Adipose tissue (tissue), 3 donors: ENCODE measurements around the gene TTLL5. TPM values are rescaled to one million over a fixed set of nuclear protein-coding genes. Genes with fewer than 3 reads are reported as not detected.

Source experiments
- H3K27ac ChIP-seq: one replicate; pipeline ENCODE4 v1.5.1; 2013; ENCODE audit warnings: low read depth, low read length
- WGBS, 3 donors: extraction: QIAGEN DNeasy Blood & Tissue Kit; methylation state at CpG; one replicate each; pipeline ENCODE4 v1.1.7; 2013; 5-methylcytosine and 5-hydroxymethylcytosine counted together
- polyA plus RNA-seq, 3 donors: library from polyadenylated mRNA; stranded (reverse); fragments of 200-250 nt; gene quantifications; one replicate each; pipeline ENCODE4 v1.2.3, GENCODE V29; 2013
- donor health status: healthy with polysubstance abuse.
- donor health status: Bipolar disorder and iron deficiency.
- donor health status: healthy.

Gene TTLL5
- polyA plus RNA-seq, 3 donors: 6.3 to 12.9 (median 8.9) TPM

DNA sequence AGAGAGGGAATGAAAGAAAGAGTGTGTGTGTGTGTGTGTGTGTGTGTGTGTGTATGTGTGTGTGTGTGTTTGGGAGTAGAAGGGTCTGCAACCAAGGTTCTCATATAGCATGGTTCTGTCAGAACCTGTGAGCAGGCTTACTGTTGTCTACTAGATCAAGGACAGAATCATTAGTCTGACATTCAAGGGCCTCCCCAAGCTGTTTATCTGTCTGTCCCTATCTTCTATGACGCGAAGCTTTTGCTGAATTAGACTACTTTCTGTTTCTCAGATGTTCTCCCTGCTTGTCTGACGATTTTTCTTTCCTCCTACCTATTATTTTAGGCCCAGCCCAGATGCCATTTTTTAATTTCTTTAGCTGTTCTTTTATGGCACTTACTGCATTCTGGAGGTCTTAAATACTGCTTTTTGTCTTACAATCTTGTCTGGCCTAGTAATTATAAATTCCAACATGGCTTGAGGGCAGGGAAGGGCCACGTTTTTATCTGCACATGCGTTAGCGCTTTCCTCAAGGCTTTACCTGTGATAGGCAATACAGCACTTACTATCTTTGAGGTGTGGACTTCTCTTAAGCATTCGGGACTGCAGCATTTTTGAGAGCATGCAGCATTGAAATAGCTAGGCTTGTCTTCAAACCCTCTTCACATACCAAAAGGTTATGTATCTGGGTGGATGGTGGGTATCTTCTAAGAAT lies 150.2 kb downstream of the TTLL5 start:
- 41 to 87% (median 86%) methylated on average over 7 of the region's 7 CpGs for WGBS, 3 donors
- H3K27ac ChIP-seq: no peak overlapping the region

DNA sequence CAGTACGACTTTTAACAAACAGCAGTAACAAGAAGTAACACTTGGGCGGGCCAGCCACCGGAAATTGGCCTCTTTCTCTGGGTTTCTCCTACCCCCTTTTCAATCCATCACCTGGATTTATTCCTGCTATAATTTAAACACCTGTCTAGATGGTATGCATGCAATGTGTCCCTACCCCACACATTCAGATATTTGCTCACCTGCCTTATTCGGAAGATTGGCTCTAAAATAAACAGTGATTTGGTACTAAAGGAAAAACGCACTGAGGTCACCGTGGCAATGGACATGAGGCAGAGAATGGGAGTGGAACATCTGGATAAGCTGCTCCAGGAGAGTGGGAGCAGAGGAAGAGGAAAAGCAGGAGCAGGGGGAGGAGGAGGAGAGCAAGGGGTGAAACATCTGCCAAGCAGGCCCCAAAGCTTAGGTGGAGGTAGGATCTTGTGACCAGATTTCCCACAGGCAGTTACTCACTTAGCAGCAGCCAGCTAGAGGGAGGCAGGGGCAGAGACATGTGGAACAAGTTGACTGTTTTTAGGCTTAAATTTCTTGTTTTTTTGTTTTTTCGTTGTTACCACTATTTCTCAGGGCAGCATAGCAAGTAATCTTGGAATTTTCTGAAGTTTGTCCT lies 150.9 kb downstream of the TTLL5 start:
- no peak overlapping the region for H3K27ac ChIP-seq
- 17 to 73% (median 69%) methylated on average over 7 of the region's 7 CpGs for WGBS, 3 donors

DNA sequence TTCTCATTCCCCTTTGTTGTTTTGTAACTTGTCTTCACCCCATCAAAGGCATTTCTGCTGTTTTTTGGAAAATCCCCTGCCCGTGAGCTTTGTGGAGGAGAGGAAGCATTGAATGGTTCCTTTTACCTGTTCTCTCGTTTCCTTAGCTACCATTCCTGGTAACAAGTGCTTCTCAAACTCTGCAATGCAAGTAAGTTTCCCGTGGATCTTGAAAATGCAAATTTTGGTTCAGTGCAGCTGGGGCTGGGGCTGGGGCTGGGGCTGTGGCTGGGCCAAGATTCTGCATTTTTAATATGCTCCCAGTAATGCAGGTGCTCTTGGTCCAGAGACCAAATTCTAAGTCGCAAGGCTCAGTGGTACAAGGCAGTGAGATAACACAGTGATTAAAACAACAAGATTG lies 151.6 kb downstream of the TTLL5 start:
- no peak overlapping the region for H3K27ac ChIP-seq
- 56 to 75% (median 71%) methylated on average over 4 of the region's 4 CpGs for WGBS, 3 donors

DNA sequence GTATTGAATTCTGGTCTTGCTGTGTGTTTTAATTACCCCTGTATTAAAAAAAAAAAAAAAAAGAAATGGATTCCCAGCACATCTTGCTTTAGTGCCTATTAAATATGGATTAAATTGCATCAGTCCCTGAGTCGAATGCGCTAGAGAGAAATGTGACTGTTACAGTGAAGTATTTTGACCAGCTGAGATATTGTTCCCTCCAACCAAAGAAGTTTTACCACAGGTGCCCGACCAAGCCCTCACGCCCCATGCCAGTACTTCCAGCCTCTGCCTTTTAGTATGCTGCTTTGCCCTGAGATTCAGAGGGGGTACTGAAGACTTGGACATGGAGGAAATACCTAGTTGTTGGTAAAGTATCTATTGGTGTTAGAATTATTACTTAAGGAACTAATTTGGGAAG lies 159.7 kb downstream of the TTLL5 start:
- H3K27ac ChIP-seq: no peak overlapping the region
- WGBS, 3 donors: 79 to 92% (median 81%) methylated on average over 4 of the region's 4 CpGs

DNA sequence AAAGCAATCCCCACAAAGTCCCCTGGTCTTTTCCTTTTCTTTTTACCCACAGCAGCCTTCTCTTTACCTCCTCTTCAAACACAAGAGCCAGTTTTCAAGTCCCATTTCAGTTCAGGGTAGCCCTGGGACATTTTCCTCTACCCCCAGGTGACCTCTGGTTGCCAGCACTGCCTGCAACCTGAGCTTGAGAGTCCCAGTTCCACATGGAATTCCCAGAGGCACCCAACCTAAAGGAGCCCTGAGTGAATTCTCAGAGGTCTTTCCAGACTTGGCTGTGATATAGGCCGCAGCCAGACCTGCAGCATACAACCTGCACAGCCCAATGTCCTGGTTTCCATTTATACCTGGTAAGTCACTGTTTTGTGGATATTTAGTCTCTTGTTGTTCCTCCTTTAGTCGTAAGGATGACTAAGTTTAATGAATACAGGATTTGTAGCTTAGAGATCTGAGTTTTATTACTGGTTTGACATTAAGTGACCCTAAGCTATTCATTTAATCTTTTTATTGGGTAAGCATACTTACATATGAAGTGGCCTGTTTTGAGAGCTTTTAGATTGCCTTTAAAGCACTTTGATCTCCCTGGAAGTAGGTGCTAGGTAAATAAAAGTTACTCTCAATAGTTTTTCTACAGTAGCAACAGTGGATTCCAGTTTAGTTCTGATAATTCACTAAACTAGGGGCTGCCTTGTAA lies 160.9 kb downstream of the TTLL5 start:
- no peak overlapping the region for H3K27ac ChIP-seq
- WGBS, 3 donors: 77 to 95% (median 91%) methylated on average over 2 of the region's 2 CpGs

DNA sequence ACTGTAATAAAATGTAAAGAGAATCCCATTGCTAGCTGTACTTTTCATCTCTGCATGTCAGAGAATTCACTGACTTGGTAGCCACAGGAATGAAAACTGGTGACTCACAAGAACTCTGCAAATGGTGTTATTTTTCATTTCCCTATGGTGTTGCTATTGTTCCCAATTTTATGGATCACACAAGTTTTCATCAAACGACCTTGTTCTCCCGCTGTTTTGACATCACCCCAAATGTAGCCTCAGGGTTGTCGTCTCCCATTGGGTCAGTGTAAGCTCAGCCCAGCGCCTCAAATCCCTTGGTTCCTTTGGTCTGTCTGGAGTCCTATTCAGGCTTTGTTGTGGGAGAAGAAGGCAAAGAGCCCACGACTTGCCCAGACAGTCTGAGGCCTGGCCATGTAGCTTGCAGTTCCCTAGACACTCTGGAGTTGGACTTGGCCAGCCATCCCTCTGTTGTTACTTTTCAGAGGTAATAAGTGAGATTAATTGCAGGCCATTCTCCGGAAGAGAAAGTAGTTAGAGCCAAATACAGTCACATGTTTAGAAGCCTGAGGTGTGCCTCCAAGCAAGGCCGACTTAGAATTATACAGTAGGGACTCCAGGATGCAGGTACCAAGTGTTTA lies 161.6 kb downstream of the TTLL5 start:
- no peak overlapping the region for H3K27ac ChIP-seq
- 58 to 76% (median 70%) methylated on average over 7 of the region's 7 CpGs for WGBS, 3 donors

DNA sequence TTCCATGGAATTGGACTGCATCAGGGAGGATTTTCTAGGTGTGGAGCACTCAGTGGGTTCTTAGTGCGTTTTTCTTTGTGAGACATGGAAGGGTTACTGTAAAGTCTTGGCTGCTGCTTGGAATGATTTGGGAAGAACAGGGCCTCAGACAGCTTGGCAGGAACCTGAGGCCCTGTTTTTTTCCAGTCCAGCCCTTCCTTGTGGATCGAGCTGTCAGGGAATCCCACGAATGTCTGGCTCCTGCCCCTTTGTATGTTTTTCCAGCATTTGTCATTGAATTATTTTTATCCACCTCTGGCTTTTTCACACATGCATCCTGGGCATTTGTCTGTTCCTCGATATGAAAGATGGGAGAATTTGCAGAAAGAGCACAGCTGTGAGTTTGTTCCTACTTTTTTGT lies 162.3 kb downstream of the TTLL5 start:
- 40 to 49% (median 45%) methylated on average over 4 of the region's 4 CpGs for WGBS, 3 donors
- no peak overlapping the region for H3K27ac ChIP-seq

DNA sequence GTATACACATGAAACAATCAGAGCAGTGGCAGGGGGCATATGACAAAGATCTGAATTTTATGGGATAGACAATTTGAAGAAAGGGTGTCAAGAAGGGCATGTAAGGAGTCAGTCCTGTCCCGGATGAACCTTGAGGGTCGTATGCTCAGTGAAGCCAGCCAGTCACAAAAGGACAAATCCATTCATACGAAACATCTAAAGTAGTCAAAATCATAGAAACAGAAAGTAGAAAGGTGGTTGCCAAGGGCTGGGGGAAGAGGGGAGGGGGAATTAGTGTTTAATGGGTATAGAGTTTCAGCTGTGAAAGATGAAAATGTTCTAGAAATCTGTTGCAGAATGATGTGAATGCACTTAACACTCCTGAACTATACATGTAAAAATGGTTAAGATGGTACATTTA lies 163.3 kb downstream of the TTLL5 start:
- WGBS, 3 donors: 75 to 80% (median 75%) methylated on average over 3 of the region's 3 CpGs
- no peak overlapping the region for H3K27ac ChIP-seq

DNA sequence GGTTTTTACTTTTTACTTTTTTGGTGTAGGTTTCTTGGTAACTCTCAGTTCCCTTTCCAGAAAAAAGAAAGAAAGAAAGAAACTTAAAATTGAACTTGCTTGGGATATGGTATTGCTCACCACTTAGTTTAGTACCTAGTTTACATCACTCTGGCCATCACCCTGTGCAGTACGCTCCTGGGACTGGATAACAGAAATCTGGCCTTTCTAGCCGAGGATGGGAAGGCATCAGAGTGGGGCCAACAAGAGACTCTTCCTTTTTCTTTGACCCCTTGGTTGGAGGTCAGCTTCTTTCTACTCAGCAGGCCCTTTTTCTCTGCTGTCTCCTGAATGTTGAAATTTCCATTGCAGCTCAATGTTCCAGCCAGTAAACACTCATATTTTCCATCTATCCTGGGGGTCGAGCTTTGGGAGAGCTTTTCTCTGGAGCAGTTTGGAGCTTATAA lies 164.1 kb downstream of the TTLL5 start:
- 50 to 60% (median 52%) methylated on average over 3 of the region's 3 CpGs for WGBS, 3 donors

DNA sequence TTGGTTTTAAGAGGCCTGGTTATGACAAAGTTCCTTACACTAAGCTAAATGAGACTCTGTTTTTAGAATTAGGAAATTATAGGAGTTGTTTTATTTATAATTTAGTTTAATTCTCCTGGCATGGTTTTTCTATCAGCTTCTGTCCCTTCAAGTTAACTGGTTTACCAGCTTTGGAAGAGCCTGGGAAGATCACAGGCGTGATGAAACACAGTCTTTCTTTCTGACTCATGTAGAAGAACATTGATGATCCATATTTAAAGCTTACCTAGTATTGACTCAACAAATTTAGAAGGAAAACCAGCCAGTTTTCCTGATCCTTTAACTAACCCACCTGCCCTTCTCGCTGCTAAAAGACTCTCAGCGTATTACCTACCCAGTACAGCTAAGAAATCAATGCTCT lies 165.6 kb downstream of the TTLL5 start:
- 96 to 97% (median 97%) methylated on average over 3 of the region's 3 CpGs for WGBS, 3 donors
- H3K27ac ChIP-seq: no peak overlapping the region

More for the DNA sequence above, 164.1 kb downstream of the TTLL5 start:
- no peak overlapping the region for H3K27ac ChIP-seq

DNA sequence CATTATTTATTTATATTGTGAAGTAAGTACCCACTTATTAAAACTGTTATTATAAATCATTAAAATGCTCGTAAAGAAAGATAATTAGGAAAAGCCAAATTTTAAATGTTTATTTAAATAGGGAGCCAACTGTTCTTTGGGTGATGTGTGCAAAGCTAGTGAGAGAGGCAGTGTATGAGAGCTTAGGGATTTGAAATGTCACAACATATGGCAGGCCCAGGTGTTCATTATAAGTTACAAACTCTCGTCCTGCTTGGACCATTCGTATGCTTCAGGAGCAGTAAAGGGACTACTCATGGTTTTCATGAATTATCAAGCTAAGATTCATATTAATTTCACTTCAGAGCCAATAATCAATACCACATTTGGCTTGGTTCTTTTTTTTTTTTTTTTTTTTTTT lies 166.3 kb downstream of the TTLL5 start:
- 93 to 97% (median 97%) methylated on average over 3 of the region's 3 CpGs for WGBS, 3 donors

DNA sequence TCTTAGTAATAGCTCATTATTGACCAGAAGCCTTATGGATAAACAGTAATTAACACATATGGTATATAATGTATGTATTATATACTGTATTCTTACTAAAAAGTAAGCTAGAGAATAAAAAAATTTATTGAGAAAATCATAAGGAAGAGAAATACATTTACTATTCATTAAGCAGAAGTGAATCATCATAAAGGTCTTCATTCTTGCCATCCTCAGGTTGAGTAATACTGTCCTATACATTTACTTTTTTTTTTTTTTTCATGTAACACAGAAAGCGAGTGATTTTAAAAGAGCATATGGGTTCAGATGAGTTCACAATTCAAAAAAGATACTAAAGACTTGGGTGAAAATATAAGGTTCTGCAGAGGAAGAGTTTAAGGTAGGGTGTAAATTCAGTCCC lies 168.3 kb downstream of the TTLL5 start:
- H3K27ac ChIP-seq: no peak overlapping the region
- 93 to 100% (median 97%) methylated on average over 1 of the region's 1 CpG for WGBS, 3 donors

More for the DNA sequence above, 166.3 kb downstream of the TTLL5 start:
- no peak overlapping the region for H3K27ac ChIP-seq

DNA sequence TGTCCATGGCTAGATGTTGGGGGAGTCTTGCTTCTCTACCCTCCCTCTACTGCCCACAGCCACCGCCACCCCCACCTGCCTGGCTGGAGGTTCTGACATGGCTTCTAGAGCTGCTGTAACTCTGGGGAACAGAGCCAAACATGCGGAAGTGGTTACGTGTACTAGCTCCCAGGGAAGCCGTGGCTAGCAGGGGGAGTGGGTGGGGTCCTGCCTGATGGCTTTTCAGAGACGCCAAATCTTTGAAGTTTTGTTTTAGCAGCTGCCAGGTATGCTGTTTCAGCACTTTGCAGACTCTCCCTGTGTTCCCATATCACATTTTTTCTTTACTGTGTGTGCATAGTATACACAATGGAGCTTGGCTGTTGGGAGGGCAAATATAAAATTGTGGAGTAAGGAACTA lies 170.4 kb downstream of the TTLL5 start:
- no peak overlapping the region for H3K27ac ChIP-seq
- 17 to 40% (median 33%) methylated on average over 5 of the region's 5 CpGs for WGBS, 3 donors

DNA sequence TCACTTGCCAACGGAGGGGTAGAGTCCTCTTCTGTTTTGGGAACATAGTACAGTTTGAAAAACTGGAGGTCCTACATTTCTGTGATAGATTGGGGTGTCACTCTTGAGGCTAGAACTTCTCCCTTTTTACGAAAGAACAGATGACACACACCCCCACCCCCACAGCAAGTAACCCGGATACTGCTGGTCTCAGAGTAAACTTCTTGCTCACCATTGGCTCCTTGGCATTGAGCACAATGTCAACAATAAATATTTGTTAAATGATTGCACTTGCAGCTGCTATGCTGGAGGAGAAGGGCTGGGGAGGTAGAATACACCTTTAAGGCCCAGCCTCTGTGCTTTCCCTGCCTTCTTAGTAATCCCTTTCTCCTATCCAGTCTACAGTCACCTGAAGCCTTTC lies 170.9 kb downstream of the TTLL5 start:
- WGBS, 3 donors: 29 to 72% (median 65%) methylated on average over 3 of the region's 3 CpGs
- no peak overlapping the region for H3K27ac ChIP-seq

DNA sequence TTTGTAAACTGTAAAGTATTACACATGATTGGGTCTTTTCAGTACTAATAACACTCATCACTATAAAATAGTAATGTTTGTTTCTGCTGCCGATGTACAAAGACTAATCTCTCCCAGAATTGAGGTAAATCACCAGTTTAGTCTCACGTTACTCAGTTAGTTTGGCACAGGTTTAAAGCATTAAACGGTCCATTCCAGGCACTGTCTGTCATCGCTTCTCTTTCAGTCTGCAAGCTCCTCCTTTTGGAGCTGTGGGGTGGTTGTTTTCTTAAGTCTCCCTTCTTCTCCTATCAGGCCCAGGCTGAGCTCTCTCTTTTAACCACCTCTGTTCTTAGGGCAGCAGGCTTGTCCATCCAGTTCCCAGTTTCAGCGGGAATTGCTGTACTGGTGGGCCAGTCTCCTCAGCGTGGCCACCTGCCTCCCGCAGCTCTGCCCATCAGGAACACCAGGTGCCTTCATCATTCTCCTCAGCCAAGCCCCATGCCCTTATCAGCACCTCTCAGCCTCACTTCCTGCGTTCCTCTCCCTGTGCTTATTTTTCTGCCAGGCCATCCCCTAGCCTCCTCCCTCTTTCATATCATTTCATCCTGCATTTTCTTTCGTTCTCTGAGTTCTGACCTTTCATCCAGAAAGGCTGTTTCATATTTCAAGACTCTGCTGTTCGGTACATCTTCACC lies 171.7 kb downstream of the TTLL5 start:
- H3K27ac ChIP-seq: no peak overlapping the region
- 46 to 72% (median 64%) methylated on average over 10 of the region's 10 CpGs for WGBS, 3 donors

DNA sequence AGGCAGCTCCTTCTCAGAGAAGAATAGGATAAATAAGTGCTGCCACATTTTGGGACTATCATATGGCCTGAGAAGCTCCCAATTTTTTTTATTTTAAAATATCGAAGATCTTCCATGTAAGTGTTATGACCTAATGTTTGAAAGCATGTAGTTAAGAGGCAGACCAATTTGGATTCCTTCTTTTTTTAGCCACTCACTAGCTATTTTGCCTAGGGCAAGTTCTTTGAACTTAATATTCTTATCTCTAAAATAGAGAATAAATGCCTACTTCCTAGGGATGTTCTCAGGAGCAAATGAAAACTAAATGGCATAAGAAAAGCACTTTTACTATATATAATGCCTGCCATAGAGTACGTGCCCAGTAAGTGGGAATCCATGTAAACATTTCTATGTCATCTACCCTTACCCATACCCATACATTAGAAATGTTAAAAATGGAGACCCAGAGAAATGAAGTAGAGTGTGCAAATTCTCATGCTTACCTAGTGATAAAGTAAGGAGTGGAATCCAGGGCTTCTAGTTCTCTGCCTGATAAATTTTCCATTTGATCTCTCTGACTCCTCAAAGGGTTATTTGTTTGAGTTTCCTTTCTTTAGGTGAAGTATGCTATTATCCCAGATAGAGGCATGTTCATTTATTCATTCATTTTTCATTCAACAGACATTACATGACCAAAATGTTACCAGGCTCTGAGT lies 172.4 kb downstream of the TTLL5 start:
- no peak overlapping the region for H3K27ac ChIP-seq
- WGBS, 3 donors: 80 to 84% (median 82%) methylated on average over 2 of the region's 2 CpGs

DNA sequence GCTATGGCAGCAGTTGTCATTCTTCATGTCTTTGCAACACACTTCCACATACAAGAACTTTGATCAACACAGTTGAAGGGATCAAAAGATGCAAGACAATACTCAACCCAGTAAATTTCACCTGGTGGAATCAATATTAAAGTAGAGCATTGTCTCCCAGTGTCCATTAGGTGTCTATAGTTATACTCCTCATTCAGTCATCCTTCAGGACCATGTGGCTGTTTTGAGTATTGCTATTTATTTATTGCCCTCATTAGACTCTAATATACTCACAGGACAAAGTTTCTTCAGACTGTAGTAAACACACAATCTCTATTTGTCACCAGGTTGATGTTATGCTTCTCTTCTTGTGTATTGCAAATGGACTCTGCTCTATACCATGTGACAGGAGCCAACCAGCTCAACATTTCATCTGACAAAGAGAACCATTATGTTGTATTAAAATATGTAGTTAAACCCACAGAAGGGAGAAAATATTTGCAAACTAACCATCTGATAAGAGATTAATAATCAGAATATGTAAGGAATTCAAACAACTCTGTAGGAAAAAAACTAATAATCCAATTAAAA lies 174.2 kb downstream of the TTLL5 start:
- H3K27ac ChIP-seq: no peak overlapping the region

DNA sequence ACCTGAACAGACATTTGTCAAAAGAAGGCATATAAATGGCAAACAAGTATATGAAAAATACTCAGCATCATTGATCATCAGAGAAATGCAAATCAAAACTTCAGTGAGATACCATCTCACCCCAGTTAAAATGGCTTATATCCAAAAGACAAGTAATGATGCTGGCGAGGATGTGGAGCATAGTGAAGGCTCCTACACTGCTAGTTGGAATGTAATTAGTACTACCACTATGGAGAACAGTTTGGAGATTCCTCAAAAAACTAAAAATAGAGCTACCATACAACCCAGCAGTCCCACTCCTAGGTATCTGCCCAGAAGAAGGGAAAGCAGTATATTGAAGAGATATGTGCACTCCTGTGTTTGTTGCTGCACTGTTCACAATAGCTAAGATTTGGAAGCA lies 174.7 kb downstream of the TTLL5 start:
- no peak overlapping the region for H3K27ac ChIP-seq
- WGBS, 3 donors: 92 to 100% (median 97%) methylated on average over 1 of the region's 1 CpG
